SKM-1 treated with dmso at 0.1 percent for 144 hours (cell line): ENCODE data around the gene ZNF804B.

Experiments
- DNase-seq: peaks from one replicate; lab custom pipeline; 2025; ENCODE audit not compliant: unreplicated experiment; lab: John Stamatoyannopoulos, UW

ZNF804B gene

GRCh38 chr7:88965371-88965770 is 205.9 kb downstream of the ZNF804B start:
- no peak for DNase-seq

DNA sequence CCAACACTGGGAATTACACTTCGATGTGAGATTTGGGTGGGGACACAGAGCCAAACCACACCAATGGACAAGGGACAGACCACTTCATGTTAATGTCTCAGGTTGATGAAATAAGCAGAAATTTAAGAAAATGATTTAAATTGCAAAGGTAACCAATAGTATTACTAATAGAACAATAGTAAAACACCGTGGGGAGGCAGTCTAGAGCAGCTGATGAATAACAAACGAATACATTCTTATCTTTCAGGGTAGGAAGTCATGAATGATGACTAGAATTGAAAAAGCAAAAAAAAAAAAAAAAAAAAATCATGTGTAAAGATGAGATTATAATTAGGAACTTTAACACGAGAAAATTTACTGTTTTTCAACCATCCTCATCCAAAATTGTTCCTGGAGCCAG is 207.9 kb downstream of the ZNF804B start:
- no peak for DNase-seq

- DNase-seq: no peak
Observed at GRCh38 chr7:88969167-88969566, 209.7 kb downstream of the ZNF804B start.

GRCh38 chr7:88985295-88985694 is 225.8 kb downstream of the ZNF804B start:
- no peak for DNase-seq

DNA sequence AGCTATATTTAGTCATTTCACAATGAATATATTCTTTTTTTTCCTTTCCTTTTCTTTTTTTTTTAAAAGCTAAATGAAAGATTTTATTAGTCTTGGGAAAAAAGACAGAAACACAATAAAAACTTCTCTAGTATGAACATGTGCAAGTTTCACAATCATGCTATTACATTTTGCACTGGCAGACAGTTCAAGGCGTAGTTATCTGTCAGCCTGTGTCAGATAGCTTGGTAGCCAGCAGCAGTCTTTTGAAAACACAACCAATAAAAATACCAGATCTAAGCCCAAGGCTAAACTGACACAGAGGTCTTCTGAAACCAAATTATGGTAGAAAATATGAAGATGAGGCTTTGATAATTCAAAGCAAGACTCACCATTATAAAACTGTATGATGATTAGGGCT is 241.8 kb downstream of the ZNF804B start:
- no peak for DNase-seq

- no peak for DNase-seq
Observed at GRCh38 chr7:89002981-89003956, 243.8 kb downstream of the ZNF804B start.

DNA sequence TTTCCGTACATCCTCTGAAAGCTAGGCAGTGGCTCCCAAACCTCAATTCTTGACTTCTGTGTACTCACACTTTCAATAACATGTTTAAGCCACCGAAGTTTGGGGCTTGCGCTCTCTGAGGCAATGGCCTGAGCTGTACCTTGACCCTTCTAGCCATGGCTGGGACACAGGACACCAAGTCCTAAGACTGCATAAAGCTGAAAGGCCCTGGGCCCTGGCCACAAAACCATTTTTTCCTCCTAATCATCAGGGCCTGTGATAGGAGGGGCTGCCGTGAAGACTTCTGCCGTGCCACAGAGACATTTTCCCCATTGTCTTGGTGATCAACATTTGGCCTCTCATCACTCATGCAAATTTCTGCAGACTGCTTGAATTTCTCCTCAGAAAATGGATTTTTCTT is 252.5 kb downstream of the ZNF804B start:
- no peak for DNase-seq

DNA sequence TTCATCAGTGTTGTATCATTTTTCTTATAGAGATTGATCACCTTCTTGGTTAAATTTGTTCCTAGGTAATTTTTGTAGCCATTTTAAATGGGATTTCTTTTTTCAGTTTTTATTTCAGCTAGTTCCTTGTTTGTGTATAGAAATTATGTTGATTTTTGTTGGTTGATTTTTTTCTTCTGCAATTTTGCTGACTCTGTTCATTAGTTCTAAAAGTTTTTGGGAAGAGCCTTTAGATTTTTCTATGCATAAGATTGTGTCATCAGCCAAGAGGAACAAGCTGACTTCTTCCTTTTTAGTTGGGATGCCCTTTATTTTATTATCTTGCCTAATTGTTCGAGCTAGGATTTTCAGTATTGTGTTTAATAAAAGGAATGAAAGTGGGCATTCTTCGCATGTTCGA is 258.2 kb downstream of the ZNF804B start:
- DNase-seq: no peak

DNA sequence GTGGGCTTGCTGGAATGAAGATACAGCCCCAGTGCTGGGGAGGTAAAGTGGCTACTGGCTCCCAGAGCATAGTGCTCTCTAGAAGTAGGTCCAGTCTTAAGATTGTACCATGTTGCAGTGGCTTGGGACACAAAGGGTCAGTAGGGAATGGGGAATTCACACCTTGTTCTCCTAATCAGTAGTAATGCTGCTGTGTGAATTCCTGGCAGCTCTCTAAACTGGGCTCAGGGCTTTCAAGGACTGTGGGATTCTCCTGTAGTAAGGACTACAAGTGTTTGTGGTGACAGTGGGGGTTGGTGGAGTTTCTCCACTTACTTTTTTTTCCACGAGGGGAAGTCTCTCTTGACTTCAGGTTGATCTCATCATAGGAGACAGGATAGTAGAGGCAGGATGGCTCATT is 262.2 kb downstream of the ZNF804B start:
- DNase-seq: no peak

GRCh38 chr7:89023206-89023605 is 263.7 kb downstream of the ZNF804B start:
- DNase-seq: no peak

DNA sequence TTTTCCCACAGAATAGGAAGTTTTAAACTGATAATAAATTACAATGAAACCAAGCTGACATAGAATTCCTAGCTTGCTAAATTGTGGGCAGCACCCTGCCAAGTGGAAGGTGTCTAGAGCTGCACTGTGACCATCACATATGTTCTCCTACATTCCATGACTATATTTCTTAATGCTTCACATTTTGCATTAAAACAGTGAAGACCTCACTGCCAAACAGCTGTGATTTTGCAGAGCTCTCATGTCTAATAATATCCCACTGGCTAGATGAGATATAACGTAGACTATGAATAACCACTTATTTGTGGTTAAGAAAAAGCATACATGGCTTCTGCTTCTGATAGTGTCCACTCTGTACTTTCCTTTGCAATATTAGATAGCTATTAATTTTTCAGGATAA is 264.4 kb downstream of the ZNF804B start:
- no peak for DNase-seq

DNA sequence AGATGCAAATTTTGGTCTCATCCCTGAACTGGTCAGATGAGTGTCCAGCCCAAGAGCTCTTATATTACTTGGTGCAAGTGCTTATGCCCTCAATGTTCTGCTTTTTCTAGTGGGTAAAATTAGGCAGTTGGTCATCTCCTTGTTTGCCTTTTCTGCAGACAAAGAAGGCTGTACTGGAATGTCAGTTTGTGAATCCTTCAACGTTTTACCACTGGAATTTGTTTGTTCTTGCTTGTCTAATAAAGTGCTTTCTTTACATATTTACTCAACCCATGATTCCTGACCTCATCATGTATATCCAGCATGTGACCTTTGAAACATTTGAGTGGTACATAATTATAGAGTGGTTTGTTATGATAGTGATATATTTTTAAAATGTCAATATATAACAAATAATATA is 268.3 kb downstream of the ZNF804B start:
- no peak for DNase-seq

DNA sequence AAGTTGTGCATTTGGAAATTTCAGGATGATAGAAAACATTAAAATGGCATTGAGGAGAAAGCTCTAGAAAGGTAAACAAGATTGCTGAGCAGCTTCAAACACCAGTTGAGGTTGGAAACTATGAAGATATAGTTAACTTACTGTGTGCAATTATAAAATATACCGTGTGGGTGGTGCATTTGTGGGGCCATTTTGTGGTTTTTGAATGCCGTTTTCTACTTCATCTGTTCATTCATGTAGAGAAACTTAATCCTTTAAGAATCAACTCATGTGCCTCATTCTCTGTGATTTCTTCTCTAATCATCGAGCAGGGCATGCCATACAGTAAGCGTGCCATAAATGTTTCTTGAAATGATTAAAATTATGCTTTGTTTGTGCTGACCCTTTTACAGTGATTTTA is 268.8 kb downstream of the ZNF804B start:
- no peak for DNase-seq

DNA sequence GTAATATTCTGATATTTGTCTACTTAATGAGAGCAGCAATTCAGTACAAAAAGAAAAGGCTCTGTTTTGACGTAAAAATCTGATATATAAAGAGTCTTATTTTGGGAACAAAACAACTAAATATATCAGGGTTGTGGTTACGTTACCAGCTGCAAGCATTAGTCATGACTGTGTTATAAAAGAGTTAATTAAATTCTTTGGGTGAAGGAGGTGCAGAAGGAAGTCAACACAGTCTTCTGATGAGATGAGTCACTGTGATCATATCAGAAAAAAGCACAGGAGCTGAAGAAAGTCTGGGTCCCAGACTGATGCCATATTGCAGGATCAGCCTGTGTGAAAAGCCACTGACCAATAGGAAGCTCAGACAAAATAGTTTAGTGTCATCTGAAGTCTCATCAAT is 270.4 kb downstream of the ZNF804B start:
- no peak for DNase-seq

DNA sequence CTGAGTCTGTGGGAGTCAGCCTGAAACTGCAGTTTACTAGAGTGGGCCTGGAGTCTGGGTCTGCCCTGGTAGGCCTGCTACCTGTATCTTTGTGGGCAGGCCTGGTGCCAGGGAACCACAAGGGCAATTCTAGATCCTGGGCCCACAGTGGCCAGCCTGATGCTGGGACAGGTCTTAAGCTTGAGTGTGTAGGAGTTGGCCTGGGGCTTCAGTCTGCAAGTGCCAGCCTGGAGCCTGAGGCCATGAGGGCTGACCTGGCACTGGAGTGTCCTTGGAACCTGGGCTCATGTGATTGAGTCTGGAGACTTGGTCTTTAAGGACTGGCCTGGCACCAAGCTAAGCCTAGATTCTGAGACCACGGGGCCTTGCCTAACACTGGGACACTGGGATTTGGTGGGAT is 281.7 kb downstream of the ZNF804B start:
- DNase-seq: no peak

- no peak for DNase-seq
Observed at GRCh38 chr7:89042940-89043339, 283.4 kb downstream of the ZNF804B start.

- DNase-seq: no peak
Observed at GRCh38 chr7:89049043-89049442, 289.5 kb downstream of the ZNF804B start.

DNA sequence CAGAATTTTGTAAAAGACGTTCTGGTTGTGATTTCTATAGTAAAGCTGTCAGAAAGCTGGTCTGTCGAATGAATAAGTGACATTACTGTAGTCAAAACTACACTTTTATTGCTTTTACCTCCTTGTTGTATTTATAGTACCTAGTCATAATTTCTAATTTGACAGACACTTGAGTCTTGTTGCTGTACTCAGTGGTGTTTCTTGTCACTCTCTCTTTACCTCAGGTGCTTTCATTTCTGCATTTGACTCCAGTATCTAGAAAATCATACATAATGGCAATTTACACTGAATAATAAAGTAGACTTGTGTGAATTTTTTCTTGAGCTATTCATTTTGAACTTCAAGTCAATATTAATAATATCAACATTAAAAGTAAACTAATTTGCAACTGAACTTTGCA is 293.6 kb downstream of the ZNF804B start:
- DNase-seq: no peak

- peak; percentile 52 for DNase-seq
Observed at GRCh38 chr7:89054361-89054760, 294.9 kb downstream of the ZNF804B start.

- no peak for DNase-seq
Observed at GRCh38 chr7:89060234-89060633, 300.7 kb downstream of the ZNF804B start.

DNA sequence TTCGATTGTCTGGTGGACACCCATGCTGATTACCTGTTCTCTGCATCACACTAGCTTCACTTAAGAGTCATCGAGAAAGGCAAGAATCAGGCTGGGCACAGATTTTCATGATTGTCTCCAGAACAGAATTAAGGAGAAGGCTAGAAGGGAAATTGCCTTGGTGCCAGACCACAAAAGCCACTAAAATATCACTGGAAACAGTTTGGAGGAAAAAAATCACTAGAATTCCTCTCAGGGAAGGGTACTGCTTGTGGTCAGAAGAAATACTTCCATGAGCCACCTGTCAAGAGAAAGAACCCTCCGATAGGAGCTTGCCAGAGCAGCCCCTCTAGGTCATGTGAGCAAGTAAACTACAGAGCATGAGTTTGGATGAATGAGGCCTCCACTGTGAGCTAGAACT is 305.3 kb downstream of the ZNF804B start:
- DNase-seq: no peak

DNA sequence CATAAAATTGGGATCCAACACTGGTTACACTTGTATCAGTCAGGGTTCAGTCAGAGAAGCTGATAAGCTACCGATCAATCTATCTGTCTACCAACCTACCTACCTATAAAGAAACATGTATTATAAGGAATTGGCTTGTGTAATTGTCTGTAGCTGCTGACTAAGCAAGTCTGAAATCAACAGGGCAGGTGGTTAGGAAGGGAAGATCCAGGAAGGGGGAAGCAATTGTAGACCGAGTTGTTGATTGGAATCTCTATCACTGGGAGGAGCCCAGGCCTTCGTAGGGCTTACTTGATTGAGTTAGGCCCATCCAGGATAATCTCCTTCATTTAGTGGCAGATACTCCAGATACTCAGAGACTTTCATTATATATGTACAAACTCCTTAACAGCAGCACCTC is 307.5 kb downstream of the ZNF804B start:
- no peak for DNase-seq

DNA sequence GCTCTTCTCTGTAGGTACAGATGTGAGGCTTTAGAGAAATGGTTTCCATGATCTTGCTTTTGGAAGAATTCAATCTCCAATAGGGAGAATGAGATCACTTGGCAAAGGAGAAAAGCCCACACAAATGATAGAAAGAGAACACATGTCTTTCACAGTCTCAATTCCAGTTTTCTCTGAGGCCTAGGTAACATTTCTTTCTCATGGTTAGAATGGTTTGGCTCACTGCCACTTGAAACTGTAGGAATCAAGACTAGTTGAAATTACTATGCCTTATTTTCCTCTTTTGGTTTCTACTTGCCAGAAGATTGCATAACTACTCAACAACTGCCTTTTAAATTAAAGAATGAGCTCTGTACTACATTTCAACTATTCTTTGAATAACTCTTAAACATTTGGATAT is 312.6 kb downstream of the ZNF804B start:
- no peak for DNase-seq
